Measurements from ENCODE around the gene SPINK2. TPM values are rescaled to one million over a fixed set of nuclear protein-coding genes. Genes with fewer than 3 reads are reported as not detected.
A peak's percentile ranks its signal among the peaks of the same experiment; 100 is the strongest.

Gene SPINK2, protein sequence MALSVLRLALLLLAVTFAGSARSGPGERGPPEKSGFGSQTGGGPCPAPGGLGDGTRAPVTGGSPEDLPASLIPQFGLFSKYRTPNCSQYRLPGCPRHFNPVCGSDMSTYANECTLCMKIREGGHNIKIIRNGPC
- total RNA-seq = 1 to 10 TPM in 1 of 2 experiments, under 1 TPM in 1; 0.83 to 1.4 TPM

DNA sequence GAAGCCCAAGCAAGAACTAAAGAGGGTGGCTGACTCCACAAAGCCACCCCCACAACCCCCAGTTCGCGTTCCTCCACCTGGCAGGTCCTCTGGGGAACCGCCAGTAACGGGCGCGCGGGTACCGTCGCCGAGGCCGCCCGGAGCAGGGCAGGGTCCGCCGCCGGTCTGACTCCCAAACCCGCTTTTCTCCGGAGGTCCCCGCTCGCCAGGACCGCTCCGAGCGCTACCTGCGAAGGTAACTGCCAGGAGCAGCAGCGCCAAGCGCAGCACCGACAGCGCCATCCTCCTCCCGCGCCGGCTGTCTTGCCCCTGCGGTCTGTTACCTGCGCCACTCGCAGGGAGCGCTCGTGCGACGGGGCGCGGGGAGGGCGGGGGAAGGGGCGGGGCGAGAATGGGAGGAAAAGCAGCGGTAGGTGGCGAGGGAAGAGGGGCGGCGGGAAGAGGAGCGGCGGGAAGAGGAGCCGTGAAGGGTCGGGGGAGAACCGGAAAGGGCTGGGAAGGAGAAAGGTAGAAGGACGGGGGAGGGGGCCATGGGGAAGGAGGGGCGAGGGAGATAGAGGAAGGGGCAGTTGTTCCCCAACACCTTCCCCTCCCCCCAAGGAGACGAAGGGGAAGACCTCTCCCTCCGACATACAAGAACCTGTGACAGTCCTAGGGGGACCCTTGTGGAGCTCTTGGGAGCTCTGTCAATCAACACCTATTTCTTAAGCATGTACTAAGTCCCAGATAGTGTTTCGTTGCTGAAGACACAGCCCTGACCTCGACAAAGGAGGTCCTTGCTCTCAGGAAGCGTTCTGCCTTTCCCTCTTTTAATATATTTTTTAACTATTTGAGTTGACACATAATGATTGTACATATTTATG, at the start of gene SPINK2:
SPINK2 (minus strand) TSS at position 321 of the 863 bp plus-strand sequence; CDS start at position 282, 39 bp downstream.
- peaks cover 25% of the 10 kb centered on the region for H3K4me1 Mint-ChIP-seq (ENCODE audit: low read depth)
- peak; percentile 75 for DNase-seq
- no peak within 1 kb of the TSS for H3K27ac Mint-ChIP-seq
- H3K36me3 Mint-ChIP-seq (ENCODE audit: low read depth) = no peaks in the 10 kb centered on the region
- intact Hi-C loops (cut with micrococcal nuclease) = loop anchor here (1.0 to 5.0 kb wide), 2 partner anchors 15 to 874 kb away; partner anchors contain the start of gene CEP135
- CTCF ChIA-PET = interaction anchor here (0.6 to 2.7 kb wide), 3 partner anchors 8 to 17 kb away, joined by 3 to 9 read pairs (median 4); no protein-coding TSS in a partner anchor
- no peaks in the 10 kb centered on the region for H3K9me3 Mint-ChIP-seq
- peak within 1 kb of the TSS; percentile 74 for H3K4me3 Mint-ChIP-seq
- peaks cover 12% of the 10 kb centered on the region for H3K27me3 Mint-ChIP-seq (ENCODE audit: low read depth)

DNA sequence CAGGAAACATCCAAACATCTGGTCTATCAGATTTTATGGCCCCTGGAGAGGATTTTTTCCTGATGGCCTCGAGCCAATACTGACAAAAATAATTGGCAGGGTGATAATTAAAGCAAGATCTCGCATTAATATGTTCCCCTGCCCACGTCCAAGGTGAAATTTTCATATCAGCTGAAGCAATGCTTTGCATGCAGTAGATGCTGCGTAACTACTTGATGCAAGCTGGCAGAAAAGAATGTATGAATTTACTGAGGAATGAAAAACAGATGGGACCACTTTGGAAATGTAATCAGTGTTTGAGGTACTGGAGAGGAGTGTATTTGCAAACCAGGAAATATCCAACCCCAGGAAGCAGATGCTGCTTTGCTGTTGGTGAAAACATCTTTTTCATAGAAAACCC, 49.4 kb upstream of the SPINK2 start:
- no peaks in the 10 kb centered on the region for H3K9me3 Mint-ChIP-seq
- no peak overlapping the region for H3K27ac Mint-ChIP-seq
- no peak for DNase-seq
- peaks cover 7% of the 10 kb centered on the region for H3K4me1 Mint-ChIP-seq (ENCODE audit: low read depth)
- H3K27me3 Mint-ChIP-seq (ENCODE audit: low read depth) = no peaks in the 10 kb centered on the region
- H3K4me3 Mint-ChIP-seq = no peak overlapping the region
- H3K36me3 Mint-ChIP-seq (ENCODE audit: low read depth) = no peaks in the 10 kb centered on the region
- CTCF ChIA-PET = no interaction called here
- intact Hi-C loops (cut with micrococcal nuclease) = no loop called here

DNA sequence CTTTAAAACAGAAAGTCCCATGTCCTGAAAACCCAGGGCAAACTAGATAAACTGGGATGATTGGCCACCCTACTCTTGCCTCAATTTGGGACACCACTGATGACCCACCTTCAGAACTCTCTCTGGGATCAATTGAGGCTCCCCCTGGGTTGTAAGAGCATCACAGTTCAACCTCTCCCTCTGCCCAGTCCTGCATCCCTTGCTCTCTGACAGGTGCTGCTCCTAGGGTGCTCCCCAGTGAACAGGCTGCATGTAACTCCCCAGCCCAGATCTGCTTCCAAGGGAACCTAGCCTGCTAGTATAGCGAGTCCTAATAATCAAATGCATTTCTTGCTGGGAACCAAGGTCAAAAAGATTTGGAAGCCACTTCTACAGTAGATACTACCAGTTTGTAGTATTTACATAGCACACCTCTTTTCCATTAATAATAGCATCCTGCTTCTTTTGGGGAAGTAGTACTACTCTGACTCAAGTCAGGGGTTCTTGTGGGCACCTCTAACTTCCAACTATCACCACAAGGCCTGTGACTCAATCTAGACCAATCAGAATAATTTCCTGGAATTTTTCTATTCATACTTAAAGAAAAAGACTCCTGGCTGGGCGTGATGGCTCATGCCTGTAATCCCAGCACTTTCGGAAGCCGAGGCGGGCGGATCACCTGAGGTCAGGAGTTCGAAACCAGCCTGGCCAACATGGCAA, 42.1 kb upstream of the SPINK2 start:
- H3K36me3 Mint-ChIP-seq (ENCODE audit: low read depth) = no peaks in the 10 kb centered on the region

DNA sequence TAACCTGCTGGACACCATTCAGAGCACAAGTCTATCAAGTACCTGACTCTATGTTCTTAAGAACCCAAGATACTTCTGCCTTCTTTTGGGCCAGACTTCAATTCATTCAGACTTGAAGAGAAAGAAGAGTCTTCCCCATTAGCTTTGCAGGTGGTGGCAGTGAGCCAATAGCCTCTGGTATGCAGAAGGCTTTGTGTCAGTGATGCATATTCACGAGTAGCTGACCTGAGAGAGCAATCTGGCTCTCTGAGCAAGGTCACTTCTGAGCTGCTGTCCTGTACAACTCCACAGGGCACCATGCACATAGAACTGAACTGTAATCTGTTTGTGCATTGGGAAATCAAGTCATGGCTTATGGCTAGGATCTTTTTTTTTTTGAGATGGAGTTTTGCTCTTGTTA, 39.9 kb upstream of the SPINK2 start:
- Mint-ChIP-seq H3K9me3 (no peaks in the 10 kb centered on the region), H3K4me3 (no peak overlapping the region), H3K27ac (no peak overlapping the region), H3K4me1 (ENCODE audit: low read depth) (no peaks in the 10 kb centered on the region), H3K27me3 (ENCODE audit: low read depth) (no peaks in the 10 kb centered on the region), H3K36me3 (ENCODE audit: low read depth) (no peaks in the 10 kb centered on the region)
- CTCF ChIA-PET = interaction anchor here (0.6 to 0.7 kb wide), 2 partner anchors 207 to 317 kb away, joined by 5 read pairs; no protein-coding TSS in a partner anchor
- intact Hi-C loops (cut with micrococcal nuclease) = no loop called here
- no peak for DNase-seq

More for the DNA sequence above, 42.1 kb upstream of the SPINK2 start:
- DNase-seq = no peak
- CTCF ChIA-PET = no interaction called here
- no peaks in the 10 kb centered on the region for H3K9me3 Mint-ChIP-seq
- no peaks in the 10 kb centered on the region for H3K27me3 Mint-ChIP-seq (ENCODE audit: low read depth)
- intact Hi-C loops (cut with micrococcal nuclease) = no loop called here
- H3K4me1 Mint-ChIP-seq (ENCODE audit: low read depth) = no peaks in the 10 kb centered on the region
- H3K27ac Mint-ChIP-seq = no peak overlapping the region
- H3K4me3 Mint-ChIP-seq = no peak overlapping the region

DNA sequence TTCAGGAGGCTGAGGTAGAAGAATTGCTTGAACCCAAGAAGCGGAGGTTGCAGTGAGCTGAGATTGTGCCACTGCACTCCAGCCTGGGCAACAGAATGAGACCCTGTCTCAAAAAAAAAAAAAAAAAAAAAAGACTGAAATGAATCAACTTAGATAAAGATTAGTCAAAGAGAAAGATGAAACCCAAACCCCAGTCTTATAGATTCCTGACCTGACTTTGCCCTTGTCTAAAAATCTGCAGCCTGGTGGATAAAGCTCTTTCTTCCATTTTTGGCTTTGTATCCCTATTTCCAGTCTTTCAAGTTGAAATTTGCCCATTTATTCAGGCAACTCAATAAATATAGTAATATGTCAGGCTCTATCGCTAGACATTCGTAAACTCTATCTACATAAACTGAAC, 39.3 kb upstream of the SPINK2 start:
- H3K4me1 Mint-ChIP-seq (ENCODE audit: low read depth) = no peaks in the 10 kb centered on the region
- no peaks in the 10 kb centered on the region for H3K27me3 Mint-ChIP-seq (ENCODE audit: low read depth)
- CTCF ChIA-PET = interaction anchor here (0.6 to 0.7 kb wide), 2 partner anchors 84 to 206 kb away, joined by 4 to 5 read pairs; no protein-coding TSS in a partner anchor
- H3K36me3 Mint-ChIP-seq (ENCODE audit: low read depth) = no peaks in the 10 kb centered on the region
- H3K4me3 Mint-ChIP-seq = no peak overlapping the region
- DNase-seq = no peak
- intact Hi-C loops (cut with micrococcal nuclease) = no loop called here
- no peak overlapping the region for H3K27ac Mint-ChIP-seq
- H3K9me3 Mint-ChIP-seq = no peaks in the 10 kb centered on the region

DNA sequence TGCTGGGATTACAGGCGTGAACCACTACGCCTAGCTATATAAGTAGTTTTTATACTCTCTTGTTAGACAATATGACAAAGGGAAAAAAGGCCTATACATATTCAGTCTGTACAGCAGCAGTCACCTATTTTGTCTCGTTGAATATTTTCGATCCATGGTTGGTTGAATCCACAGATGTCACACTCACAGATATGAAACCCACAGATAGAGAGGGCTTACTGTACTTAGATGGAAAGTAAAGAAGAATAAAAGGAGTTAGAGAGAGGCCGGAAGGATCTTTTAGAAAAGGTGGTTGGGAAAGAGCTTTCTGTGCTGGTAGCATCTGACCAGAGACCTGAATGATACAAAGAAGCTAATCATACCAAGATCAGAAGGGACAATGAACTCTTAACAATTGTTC, 38.3 kb upstream of the SPINK2 start:
- no peak for DNase-seq
- no peaks in the 10 kb centered on the region for H3K27me3 Mint-ChIP-seq (ENCODE audit: low read depth)
- H3K36me3 Mint-ChIP-seq (ENCODE audit: low read depth) = no peaks in the 10 kb centered on the region
- CTCF ChIA-PET = no interaction called here
- H3K27ac Mint-ChIP-seq = no peak overlapping the region
- intact Hi-C loops (cut with micrococcal nuclease) = no loop called here
- H3K4me3 Mint-ChIP-seq = no peak overlapping the region
- no peaks in the 10 kb centered on the region for H3K9me3 Mint-ChIP-seq
- no peaks in the 10 kb centered on the region for H3K4me1 Mint-ChIP-seq (ENCODE audit: low read depth)

DNA sequence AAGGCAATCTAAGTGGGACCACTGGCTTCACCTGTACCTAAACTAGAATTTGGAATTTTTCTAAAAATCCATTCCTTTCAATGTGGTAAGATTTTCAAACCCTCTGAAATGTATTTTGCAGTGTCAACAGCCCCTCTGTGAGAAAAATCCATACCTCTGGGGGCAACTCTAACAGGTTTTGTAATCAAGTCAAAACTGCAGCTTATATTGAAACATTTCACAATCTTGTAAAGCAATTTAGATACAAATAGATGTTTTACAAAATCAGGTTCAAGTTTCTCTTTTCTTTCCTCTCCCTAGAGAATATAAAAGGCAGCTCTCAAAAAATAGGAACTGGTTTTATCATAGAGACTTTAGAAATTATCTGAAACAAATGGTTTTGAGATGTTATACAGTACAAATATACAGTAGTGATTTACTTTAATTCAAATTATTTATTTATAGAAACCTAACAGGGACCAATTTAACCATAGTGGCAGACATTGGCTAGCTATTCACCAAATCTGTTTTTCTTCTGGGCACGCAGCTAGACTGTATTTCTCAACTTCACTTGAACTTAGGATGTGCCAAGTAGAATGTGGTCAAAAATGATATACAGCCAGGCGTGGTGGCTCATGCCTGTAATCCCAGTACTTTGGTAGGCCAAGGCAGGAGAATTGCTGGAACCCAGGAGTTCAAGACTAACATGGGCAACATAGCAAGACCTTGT, 36.3 kb upstream of the SPINK2 start:
- Mint-ChIP-seq H3K27ac (no peak overlapping the region), H3K4me1 (ENCODE audit: low read depth) (no peaks in the 10 kb centered on the region), H3K36me3 (ENCODE audit: low read depth) (no peaks in the 10 kb centered on the region), H3K4me3 (no peak overlapping the region), H3K27me3 (ENCODE audit: low read depth) (no peaks in the 10 kb centered on the region), H3K9me3 (no peaks in the 10 kb centered on the region)
- CTCF ChIA-PET = interaction anchor here (1.1 to 2.9 kb wide), 2 partner anchors 21 to 314 kb away, joined by 6 read pairs; no protein-coding TSS in a partner anchor
- intact Hi-C loops (cut with micrococcal nuclease) = no loop called here
- DNase-seq = no peak

DNA sequence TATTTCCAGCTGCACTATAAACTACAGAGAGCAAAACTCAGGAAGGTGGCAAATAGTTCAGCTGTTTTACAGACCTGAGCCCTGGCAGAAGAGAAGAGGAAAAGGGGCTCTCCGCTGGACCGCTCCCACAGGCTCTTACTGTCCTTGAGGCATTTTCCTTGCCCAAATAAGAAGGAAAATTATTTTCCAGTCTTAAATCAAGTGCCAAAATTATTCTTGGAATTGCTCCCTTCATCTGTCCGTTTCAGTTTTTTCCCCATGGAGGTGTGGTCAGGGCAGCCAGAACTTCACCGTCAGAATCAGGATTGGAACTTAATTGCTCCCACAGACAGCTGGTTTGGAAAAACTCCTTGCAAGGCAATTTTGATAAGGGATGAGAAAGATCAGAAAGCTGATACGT, 35.2 kb upstream of the SPINK2 start:
- Mint-ChIP-seq H3K9me3 (no peaks in the 10 kb centered on the region), H3K4me3 (no peak overlapping the region)
- CTCF ChIA-PET = interaction anchor here (1.1 to 2.9 kb wide), 2 partner anchors 20 to 313 kb away, joined by 6 read pairs; no protein-coding TSS in a partner anchor

DNA sequence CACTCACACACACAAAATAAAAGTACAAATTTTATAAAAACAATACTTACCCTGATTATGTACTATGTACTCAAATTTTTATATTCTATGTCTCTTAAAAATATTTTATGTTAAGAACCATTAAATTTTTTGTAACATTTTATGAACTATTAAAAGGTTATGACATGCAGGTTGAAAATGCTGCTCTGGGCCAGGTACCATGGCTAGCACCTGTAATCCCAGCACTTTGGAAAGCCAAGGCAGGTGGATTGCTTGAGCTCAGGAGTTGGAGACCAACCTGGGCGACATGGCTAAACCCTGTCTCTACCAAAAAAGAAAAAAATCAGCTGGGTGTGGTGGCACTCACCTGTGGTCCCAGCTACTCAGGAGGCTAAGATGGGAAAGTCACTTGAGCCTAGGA, 29.4 kb upstream of the SPINK2 start:
- CTCF ChIA-PET = no interaction called here
- Mint-ChIP-seq H3K36me3 (ENCODE audit: low read depth) (no peaks in the 10 kb centered on the region), H3K9me3 (no peaks in the 10 kb centered on the region), H3K27ac (no peak overlapping the region), H3K4me1 (ENCODE audit: low read depth) (no peaks in the 10 kb centered on the region), H3K4me3 (no peak overlapping the region), H3K27me3 (ENCODE audit: low read depth) (no peaks in the 10 kb centered on the region)
- intact Hi-C loops (cut with micrococcal nuclease) = no loop called here
- no peak for DNase-seq

More for the DNA sequence above, 35.2 kb upstream of the SPINK2 start:
- H3K36me3 Mint-ChIP-seq (ENCODE audit: low read depth) = no peaks in the 10 kb centered on the region
- no peak for DNase-seq
- intact Hi-C loops (cut with micrococcal nuclease) = no loop called here
- no peaks in the 10 kb centered on the region for H3K4me1 Mint-ChIP-seq (ENCODE audit: low read depth)
- no peaks in the 10 kb centered on the region for H3K27me3 Mint-ChIP-seq (ENCODE audit: low read depth)
- no peak overlapping the region for H3K27ac Mint-ChIP-seq

DNA sequence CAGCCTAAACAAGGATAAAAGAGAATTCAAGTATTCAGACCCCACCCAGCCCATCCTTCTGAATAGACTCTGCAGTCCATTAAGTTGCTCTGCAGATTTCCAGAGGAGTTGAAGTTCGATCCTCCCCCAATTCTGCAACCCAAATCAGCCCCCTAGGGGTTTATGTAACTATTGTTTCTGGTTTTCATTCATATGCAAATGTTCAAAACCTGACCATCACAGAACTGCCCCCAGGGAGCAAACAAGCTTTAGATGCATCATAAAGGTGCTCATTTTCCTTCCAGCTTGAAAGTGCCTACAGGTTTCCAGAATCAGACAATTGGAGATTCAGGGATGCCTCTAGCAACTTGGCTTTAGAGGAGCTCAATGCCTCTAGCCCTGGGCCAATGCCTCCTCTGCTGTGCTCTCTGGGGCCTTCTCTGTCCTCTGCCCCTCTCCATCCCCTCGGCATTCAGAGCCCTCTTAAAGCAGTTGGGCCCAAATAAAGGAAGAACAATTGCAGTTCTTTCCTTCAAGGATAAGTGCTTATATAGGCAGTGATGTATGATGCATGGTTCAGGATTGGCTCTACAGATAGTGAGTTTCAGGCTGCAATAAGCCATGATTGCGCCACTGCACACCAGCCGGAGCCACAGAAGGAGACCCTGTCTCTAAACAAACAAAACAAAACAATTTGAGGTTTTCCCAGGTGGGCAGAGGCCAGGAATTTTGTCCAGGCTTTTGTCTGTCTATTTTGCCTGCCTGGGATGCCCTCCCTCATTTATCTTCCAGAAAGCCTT, 23.5 kb upstream of the SPINK2 start:
- CTCF ChIA-PET = interaction anchor here (0.5 kb wide), 1 partner anchor 247 kb away, joined by 5 read pairs; no protein-coding TSS in a partner anchor
- no peaks in the 10 kb centered on the region for H3K27me3 Mint-ChIP-seq (ENCODE audit: low read depth)
- intact Hi-C loops (cut with micrococcal nuclease) = no loop called here
- no peak overlapping the region for H3K27ac Mint-ChIP-seq
- H3K9me3 Mint-ChIP-seq = no peaks in the 10 kb centered on the region
- no peaks in the 10 kb centered on the region for H3K36me3 Mint-ChIP-seq (ENCODE audit: low read depth)
- H3K4me3 Mint-ChIP-seq = no peak overlapping the region
- no peaks in the 10 kb centered on the region for H3K4me1 Mint-ChIP-seq (ENCODE audit: low read depth)
- DNase-seq = no peak

DNA sequence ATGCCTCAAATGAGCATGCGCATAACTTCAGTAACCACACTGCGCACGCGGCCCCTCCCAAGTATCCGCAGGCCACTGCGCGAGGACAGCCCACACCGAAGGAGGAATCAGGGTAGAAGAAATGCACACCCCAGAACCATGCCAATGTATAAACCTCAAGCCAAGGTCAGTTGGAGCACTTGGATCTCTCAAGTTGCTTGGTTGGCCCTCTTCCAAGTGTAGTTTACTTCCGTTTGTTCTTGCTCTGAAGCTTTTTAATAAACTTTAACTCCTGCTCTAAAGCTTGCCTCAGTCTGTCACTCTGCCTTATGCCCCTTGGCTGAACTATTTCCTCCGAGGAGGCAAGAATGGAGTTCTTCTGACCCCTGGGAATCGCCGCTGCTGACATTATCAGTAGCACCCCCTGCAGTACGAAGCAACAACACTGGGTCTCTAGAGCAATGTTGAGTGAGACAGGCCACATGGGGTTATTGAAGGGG, 22.0 kb upstream of the SPINK2 start:
- Mint-ChIP-seq H3K27ac (no peak overlapping the region), H3K4me3 (no peak overlapping the region), H3K27me3 (ENCODE audit: low read depth) (no peaks in the 10 kb centered on the region), H3K4me1 (ENCODE audit: low read depth) (no peaks in the 10 kb centered on the region), H3K36me3 (ENCODE audit: low read depth) (no peaks in the 10 kb centered on the region), H3K9me3 (no peaks in the 10 kb centered on the region)
- CTCF ChIA-PET = no interaction called here
- intact Hi-C loops (cut with micrococcal nuclease) = no loop called here
- no peak for DNase-seq
